ENCODE measurements around the gene POLD3. TPM values are rescaled to one million over a fixed set of nuclear protein-coding genes. Genes with fewer than 3 reads are reported as not detected.

The POLD3 gene
- total RNA-seq, 1 experiment from 2014 or later = 19.5 TPM

DNA sequence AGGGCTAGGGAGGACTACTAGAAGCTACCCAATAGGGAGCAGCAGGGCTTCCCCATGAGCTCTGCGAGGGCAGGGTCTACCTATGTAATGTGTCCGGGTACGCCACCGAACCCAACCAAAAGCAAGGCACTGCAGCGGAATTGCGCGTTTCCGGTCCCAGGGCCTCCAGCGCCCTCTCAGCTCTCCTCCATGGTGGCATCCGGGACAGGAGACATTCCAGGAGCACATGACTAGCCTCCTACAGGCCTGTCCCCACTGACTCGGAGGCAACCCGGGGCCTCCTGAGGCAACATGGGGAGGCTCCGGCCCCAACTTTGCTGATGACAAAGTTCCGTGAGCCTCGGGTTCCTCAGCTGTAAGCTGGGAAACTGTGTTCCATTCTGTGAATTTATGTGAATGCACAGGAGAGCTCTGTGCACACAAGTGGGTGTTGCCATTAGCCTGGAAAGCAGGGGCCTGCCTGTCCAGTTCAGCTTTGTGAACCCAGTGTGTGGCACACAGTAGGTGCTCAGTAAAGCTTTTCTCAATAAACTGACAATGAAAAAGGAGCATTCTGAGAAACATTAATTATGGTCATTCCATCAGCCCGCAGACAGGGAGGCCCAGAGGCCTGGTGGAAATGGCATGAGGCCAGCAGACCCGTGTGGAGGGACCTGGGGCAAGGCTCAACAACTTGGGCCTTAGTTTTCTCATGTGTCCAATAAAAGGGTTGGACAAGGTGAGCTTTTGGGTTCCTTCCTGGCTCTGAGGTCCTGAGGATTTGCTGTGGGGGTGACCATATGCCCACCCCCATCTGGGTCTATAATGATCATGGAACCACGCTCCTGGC, 88.5 kb downstream of the POLD3 start:
- DNase-seq (ENCODE audit: unreplicated experiment) = no peak
- BruUV-seq (replicated peaks) = no TSS peak
- Mint-ChIP-seq H3K27ac (ENCODE audit: low read depth, unreplicated experiment) (no peak overlapping the region), H3K4me1 (ENCODE audit: insufficient read depth, unreplicated experiment) (no peaks in the 10 kb centered on the region), H3K36me3 (ENCODE audit: insufficient read depth, unreplicated experiment) (no peaks in the 10 kb centered on the region), H3K27me3 (ENCODE audit: insufficient read depth, unreplicated experiment) (no peaks in the 10 kb centered on the region), H3K4me3 (ENCODE audit: unreplicated experiment) (no peak overlapping the region), H3K9me3 (ENCODE audit: unreplicated experiment) (no peaks in the 10 kb centered on the region)
- TF ChIP-seq, protein P1, sequence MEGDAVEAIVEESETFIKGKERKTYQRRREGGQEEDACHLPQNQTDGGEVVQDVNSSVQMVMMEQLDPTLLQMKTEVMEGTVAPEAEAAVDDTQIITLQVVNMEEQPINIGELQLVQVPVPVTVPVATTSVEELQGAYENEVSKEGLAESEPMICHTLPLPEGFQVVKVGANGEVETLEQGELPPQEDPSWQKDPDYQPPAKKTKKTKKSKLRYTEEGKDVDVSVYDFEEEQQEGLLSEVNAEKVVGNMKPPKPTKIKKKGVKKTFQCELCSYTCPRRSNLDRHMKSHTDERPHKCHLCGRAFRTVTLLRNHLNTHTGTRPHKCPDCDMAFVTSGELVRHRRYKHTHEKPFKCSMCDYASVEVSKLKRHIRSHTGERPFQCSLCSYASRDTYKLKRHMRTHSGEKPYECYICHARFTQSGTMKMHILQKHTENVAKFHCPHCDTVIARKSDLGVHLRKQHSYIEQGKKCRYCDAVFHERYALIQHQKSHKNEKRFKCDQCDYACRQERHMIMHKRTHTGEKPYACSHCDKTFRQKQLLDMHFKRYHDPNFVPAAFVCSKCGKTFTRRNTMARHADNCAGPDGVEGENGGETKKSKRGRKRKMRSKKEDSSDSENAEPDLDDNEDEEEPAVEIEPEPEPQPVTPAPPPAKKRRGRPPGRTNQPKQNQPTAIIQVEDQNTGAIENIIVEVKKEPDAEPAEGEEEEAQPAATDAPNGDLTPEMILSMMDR (IDR thresholded peaks at IDR 0.05; ENCODE audit: unreplicated experiment) = no peak
- intact Hi-C loops (cut with micrococcal nuclease) = no loop called here
- ChIA-PET CTCF (interaction anchor here (0.6 to 1.2 kb wide), 5 partner anchors 11 to 110 kb away, joined by 3 to 5 read pairs (median 3); no protein-coding TSS in a partner anchor), POLR2A (interaction anchor here (1.2 kb wide), 1 partner anchor 17 kb away, joined by 4 read pairs; no protein-coding TSS in a partner anchor)

DNA sequence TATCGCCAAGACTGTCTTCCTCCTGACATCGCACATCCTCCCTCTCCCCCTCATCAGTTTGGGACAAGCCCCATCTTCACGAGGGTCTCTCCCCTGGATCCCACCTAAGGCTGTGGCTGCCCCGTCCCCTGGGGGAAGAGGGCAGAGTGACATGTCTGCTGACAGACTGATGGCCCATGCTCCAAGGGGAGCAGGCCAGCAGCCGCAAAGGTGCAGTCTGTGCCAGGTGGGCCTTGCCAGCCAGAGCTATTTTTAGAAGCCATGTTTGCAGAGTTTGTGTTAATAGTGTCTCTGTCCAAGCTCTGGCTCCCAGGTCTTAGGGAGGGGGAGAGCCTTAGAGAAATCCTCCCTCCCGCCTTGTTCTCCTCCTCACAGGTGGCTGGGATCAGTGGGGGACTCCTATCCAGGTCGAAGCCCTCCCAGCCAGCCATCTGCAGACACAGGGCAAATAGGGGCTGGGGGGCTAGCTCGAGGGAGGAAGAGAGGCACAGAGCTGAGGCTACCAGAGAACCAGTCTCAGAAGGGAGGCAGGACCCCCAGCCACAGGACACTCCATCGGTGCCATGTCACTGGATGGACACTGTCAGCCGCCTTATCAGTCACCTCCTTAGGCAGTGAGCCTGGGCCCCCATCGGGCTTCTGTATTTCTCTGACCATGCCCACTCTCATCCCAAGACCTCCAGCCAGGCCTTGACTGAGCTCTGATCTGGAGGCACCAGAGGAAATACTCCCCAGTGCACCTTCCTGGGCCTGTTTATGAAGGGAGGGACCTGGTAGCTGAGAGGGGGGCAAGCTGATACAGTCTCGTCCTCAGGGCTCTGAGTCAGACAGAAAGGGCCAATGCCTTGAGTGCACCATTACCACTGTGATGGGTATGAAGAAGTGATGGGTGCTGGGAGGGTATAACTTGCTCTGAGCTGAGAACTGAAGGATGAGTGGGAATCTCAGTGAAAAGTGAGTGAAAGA, 89.6 kb downstream of the POLD3 start:
- POLR2A ChIA-PET = interaction anchor here (0.6 to 0.8 kb wide), 3 partner anchors 12 to 240 kb away, joined by 3 read pairs; no protein-coding TSS in a partner anchor
- DNase-seq (ENCODE audit: unreplicated experiment) = no peak
- H3K9me3 Mint-ChIP-seq (ENCODE audit: unreplicated experiment) = no peaks in the 10 kb centered on the region
- no peak overlapping the region for H3K4me3 Mint-ChIP-seq (ENCODE audit: unreplicated experiment)
- H3K36me3 Mint-ChIP-seq (ENCODE audit: insufficient read depth, unreplicated experiment) = no peaks in the 10 kb centered on the region
- H3K4me1 Mint-ChIP-seq (ENCODE audit: insufficient read depth, unreplicated experiment) = peaks cover 6% of the 10 kb centered on the region
- H3K27me3 Mint-ChIP-seq (ENCODE audit: insufficient read depth, unreplicated experiment) = no peaks in the 10 kb centered on the region
- no TSS peak for BruUV-seq (replicated peaks)
- intact Hi-C loops (cut with micrococcal nuclease) = no loop called here
- CTCF ChIA-PET = interaction anchor here (0.6 to 1.2 kb wide), 2 partner anchors 12 to 20 kb away, joined by 3 read pairs; no protein-coding TSS in a partner anchor
- TF ChIP-seq, protein P1 (IDR thresholded peaks at IDR 0.05; ENCODE audit: unreplicated experiment) = no peak
- no peak overlapping the region for H3K27ac Mint-ChIP-seq (ENCODE audit: low read depth, unreplicated experiment)

DNA sequence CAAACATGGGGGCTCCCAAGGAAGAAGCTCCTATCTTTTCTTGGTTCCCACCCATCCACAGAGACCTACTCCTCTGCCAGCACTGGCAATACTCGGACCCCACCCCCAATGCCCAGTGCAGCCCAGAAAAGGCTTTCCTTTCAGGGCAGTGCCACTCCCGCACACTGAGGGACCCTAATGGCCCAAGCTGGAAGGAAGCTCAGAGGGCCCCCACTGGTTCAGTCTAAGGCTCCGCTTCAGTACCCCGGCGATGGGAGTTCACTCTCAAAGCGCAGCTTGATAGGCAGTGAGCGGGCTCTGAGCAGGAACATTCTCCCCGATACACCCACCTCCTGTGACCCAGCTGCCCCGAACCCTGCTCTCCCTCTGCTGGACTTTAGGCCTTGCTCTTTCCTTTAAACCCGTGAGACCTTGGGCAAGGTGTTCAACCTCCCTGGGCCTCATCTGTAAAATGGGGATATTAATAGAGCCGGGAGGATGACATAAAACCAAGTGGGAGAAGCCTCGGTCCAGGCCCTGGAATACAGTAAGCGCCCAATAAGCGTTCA, 90.4 kb downstream of the POLD3 start:
- intact Hi-C loops (cut with micrococcal nuclease) = no loop called here

More for the DNA sequence above, 90.4 kb downstream of the POLD3 start:
- TF ChIP-seq, protein P1 (IDR thresholded peaks at IDR 0.05; ENCODE audit: unreplicated experiment) = no peak
- no peak overlapping the region for H3K27ac Mint-ChIP-seq (ENCODE audit: low read depth, unreplicated experiment)
- ChIA-PET POLR2A (interaction anchor here (0.8 kb wide), 1 partner anchor 20 kb away, joined by 3 read pairs; no protein-coding TSS in a partner anchor), CTCF (interaction anchor here (0.7 kb wide), 1 partner anchor 762 kb away, joined by 4 read pairs; no protein-coding TSS in a partner anchor)
- H3K36me3 Mint-ChIP-seq (ENCODE audit: insufficient read depth, unreplicated experiment) = no peaks in the 10 kb centered on the region
- BruUV-seq (replicated peaks) = no TSS peak
- H3K27me3 Mint-ChIP-seq (ENCODE audit: insufficient read depth, unreplicated experiment) = no peaks in the 10 kb centered on the region
- H3K4me1 Mint-ChIP-seq (ENCODE audit: insufficient read depth, unreplicated experiment) = peaks cover 10% of the 10 kb centered on the region
- no peak for DNase-seq (ENCODE audit: unreplicated experiment)
- H3K4me3 Mint-ChIP-seq (ENCODE audit: unreplicated experiment) = no peak overlapping the region
- H3K9me3 Mint-ChIP-seq (ENCODE audit: unreplicated experiment) = no peaks in the 10 kb centered on the region
